OCI-LY7 (cell line): ENCODE results near the gene ITGB2.

Experiments used
- CTCF ChIP-seq: fragments of 200-600 bp; sonication (generic); conservative IDR thresholded peaks from 2 replicates; pipeline ENCODE4 v1.5.1; 2014; ENCODE audit warnings: mild to moderate bottlenecking, antibody characterized with exemption, low read length, moderate library complexity, mixed read lengths
- EZH2phosphoT487 ChIP-seq: fragments of 200-600 bp; sonication (generic); IDR thresholded peaks from 2 replicates; pipeline ENCODE4 v1.6.1; 2018; ENCODE audit warnings: low read depth, borderline replicate concordance, mild to moderate bottlenecking, mixed run types, antibody characterized with exemption, low read length, moderate library complexity, mixed read lengths

- no peak for TF ChIP-seq CTCF
- TF ChIP-seq EZH2phosphoT487: no peak
These were observed 20.7 kb downstream of the ITGB2 start for GRCh38 chr21:44899768-44900558.
